Measurements from ENCODE around the gene GPR176.
"Not testable (repeated sequence)": the region's sequence is repeated elsewhere in the genome, so short reads cannot be mapped to it uniquely, and the experiment has no call there.

GPR176 gene

GRCh38 chr15:39909007-39909406, 11.1 kb downstream of the GPR176 start:
- Histone ChIP-seq H3K27me3 (ENCODE audit: control insufficient read depth, insufficient read depth, low read length) (no peaks in the 10 kb centered on the region), H3K9ac (ENCODE audit: low read length) (no peak overlapping the region), H3K9me3 (ENCODE audit: control insufficient read depth, low read depth, low read length) (no peaks in the 10 kb centered on the region), H3K36me3 (ENCODE audit: control insufficient read depth, low read depth, low read length) (peaks cover 11% of the 10 kb centered on the region), H3K4me3 (ENCODE audit: low read length) (no peak overlapping the region), H3K27ac (ENCODE audit: low read length) (no peak overlapping the region), H3K4me1 (ENCODE audit: control insufficient read depth, low read depth, low read length) (peaks cover 37% of the 10 kb centered on the region)

- peaks cover 11% of the 10 kb centered on the region for H3K36me3 ChIP-seq (ENCODE audit: control insufficient read depth, low read depth, low read length)
- no peak overlapping the region for H3K9ac ChIP-seq (ENCODE audit: low read length)
- no peak overlapping the region for H3K4me3 ChIP-seq (ENCODE audit: low read length)
- peaks cover 44% of the 10 kb centered on the region for H3K4me1 ChIP-seq (ENCODE audit: control insufficient read depth, low read depth, low read length)
- H3K27ac ChIP-seq (ENCODE audit: low read length) = no peak overlapping the region
- H3K27me3 ChIP-seq (ENCODE audit: control insufficient read depth, insufficient read depth, low read length) = no peaks in the 10 kb centered on the region
- no peaks in the 10 kb centered on the region for H3K9me3 ChIP-seq (ENCODE audit: control insufficient read depth, low read depth, low read length)
Measured at GRCh38 chr15:39908186-39908585, 11.9 kb downstream of the GPR176 start.

GRCh38 chr15:39907216-39907615, 12.8 kb downstream of the GPR176 start:
- H3K4me3 ChIP-seq (ENCODE audit: low read length) = no peak overlapping the region
- H3K9me3 ChIP-seq (ENCODE audit: control insufficient read depth, low read depth, low read length) = no peaks in the 10 kb centered on the region
- H3K27ac ChIP-seq (ENCODE audit: low read length) = no peak overlapping the region
- peaks cover 11% of the 10 kb centered on the region for H3K36me3 ChIP-seq (ENCODE audit: control insufficient read depth, low read depth, low read length)
- H3K4me1 ChIP-seq (ENCODE audit: control insufficient read depth, low read depth, low read length) = peaks cover 54% of the 10 kb centered on the region
- H3K27me3 ChIP-seq (ENCODE audit: control insufficient read depth, insufficient read depth, low read length) = no peaks in the 10 kb centered on the region
- H3K9ac ChIP-seq (ENCODE audit: low read length) = no peak overlapping the region

GRCh38 chr15:39904115-39904514, 16.0 kb downstream of the GPR176 start:
- Histone ChIP-seq H3K4me1 (ENCODE audit: control insufficient read depth, low read depth, low read length) (peaks cover 78% of the 10 kb centered on the region), H3K36me3 (ENCODE audit: control insufficient read depth, low read depth, low read length) (peaks cover 6% of the 10 kb centered on the region), H3K27ac (ENCODE audit: low read length) (no peak overlapping the region), H3K9me3 (ENCODE audit: control insufficient read depth, low read depth, low read length) (no peaks in the 10 kb centered on the region), H3K9ac (ENCODE audit: low read length) (no peak overlapping the region), H3K4me3 (ENCODE audit: low read length) (no peak overlapping the region), H3K27me3 (ENCODE audit: control insufficient read depth, insufficient read depth, low read length) (no peaks in the 10 kb centered on the region)

- Histone ChIP-seq H3K9me3 (ENCODE audit: control insufficient read depth, low read depth, low read length) (no peaks in the 10 kb centered on the region), H3K4me3 (ENCODE audit: low read length) (no peak overlapping the region), H3K27me3 (ENCODE audit: control insufficient read depth, insufficient read depth, low read length) (no peaks in the 10 kb centered on the region), H3K27ac (ENCODE audit: low read length) (no peak overlapping the region), H3K36me3 (ENCODE audit: control insufficient read depth, low read depth, low read length) (no peaks in the 10 kb centered on the region), H3K9ac (ENCODE audit: low read length) (no peak overlapping the region), H3K4me1 (ENCODE audit: control insufficient read depth, low read depth, low read length) (peaks cover 54% of the 10 kb centered on the region)
Measured at GRCh38 chr15:39898317-39898716, 21.7 kb downstream of the GPR176 start.

- H3K4me1 ChIP-seq (ENCODE audit: control insufficient read depth, low read depth, low read length) = peaks cover 46% of the 10 kb centered on the region
- no peak overlapping the region for H3K9ac ChIP-seq (ENCODE audit: low read length)
- H3K9me3 ChIP-seq (ENCODE audit: control insufficient read depth, low read depth, low read length) = no peaks in the 10 kb centered on the region
- no peaks in the 10 kb centered on the region for H3K36me3 ChIP-seq (ENCODE audit: control insufficient read depth, low read depth, low read length)
- no peak overlapping the region for H3K4me3 ChIP-seq (ENCODE audit: low read length)
- no peaks in the 10 kb centered on the region for H3K27me3 ChIP-seq (ENCODE audit: control insufficient read depth, insufficient read depth, low read length)
- no peak overlapping the region for H3K27ac ChIP-seq (ENCODE audit: low read length)
Measured at GRCh38 chr15:39896846-39897245, 23.2 kb downstream of the GPR176 start.

GRCh38 chr15:39896101-39896500, 24.0 kb downstream of the GPR176 start:
- peaks cover 40% of the 10 kb centered on the region for H3K4me1 ChIP-seq (ENCODE audit: control insufficient read depth, low read depth, low read length)
- no peaks in the 10 kb centered on the region for H3K36me3 ChIP-seq (ENCODE audit: control insufficient read depth, low read depth, low read length)
- no peaks in the 10 kb centered on the region for H3K9me3 ChIP-seq (ENCODE audit: control insufficient read depth, low read depth, low read length)
- no peak overlapping the region for H3K27ac ChIP-seq (ENCODE audit: low read length)
- no peak overlapping the region for H3K4me3 ChIP-seq (ENCODE audit: low read length)
- H3K27me3 ChIP-seq (ENCODE audit: control insufficient read depth, insufficient read depth, low read length) = no peaks in the 10 kb centered on the region
- H3K9ac ChIP-seq (ENCODE audit: low read length) = no peak overlapping the region

- not testable (repeated sequence) for H3K9ac ChIP-seq (ENCODE audit: low read length); H3K4me3 ChIP-seq (ENCODE audit: low read length); H3K27me3 ChIP-seq (ENCODE audit: control insufficient read depth, insufficient read depth, low read length); H3K9me3 ChIP-seq (ENCODE audit: control insufficient read depth, low read depth, low read length); H3K36me3 ChIP-seq (ENCODE audit: control insufficient read depth, low read depth, low read length); H3K27ac ChIP-seq (ENCODE audit: low read length)
- peaks cover 33% of the 10 kb centered on the region for H3K4me1 ChIP-seq (ENCODE audit: control insufficient read depth, low read depth, low read length)
Measured at GRCh38 chr15:39893051-39893450, 27.0 kb downstream of the GPR176 start.

GRCh38 chr15:39892418-39892817, 27.6 kb downstream of the GPR176 start:
- Histone ChIP-seq H3K27ac (ENCODE audit: low read length) (no peak overlapping the region), H3K4me3 (ENCODE audit: low read length) (no peak overlapping the region), H3K9ac (ENCODE audit: low read length) (no peak overlapping the region), H3K9me3 (ENCODE audit: control insufficient read depth, low read depth, low read length) (no peaks in the 10 kb centered on the region), H3K4me1 (ENCODE audit: control insufficient read depth, low read depth, low read length) (peaks cover 34% of the 10 kb centered on the region), H3K36me3 (ENCODE audit: control insufficient read depth, low read depth, low read length) (no peaks in the 10 kb centered on the region), H3K27me3 (ENCODE audit: control insufficient read depth, insufficient read depth, low read length) (no peaks in the 10 kb centered on the region)

- no peaks in the 10 kb centered on the region for H3K9me3 ChIP-seq (ENCODE audit: control insufficient read depth, low read depth, low read length)
- no peak overlapping the region for H3K9ac ChIP-seq (ENCODE audit: low read length)
- no peak overlapping the region for H3K4me3 ChIP-seq (ENCODE audit: low read length)
- no peak overlapping the region for H3K27ac ChIP-seq (ENCODE audit: low read length)
- H3K36me3 ChIP-seq (ENCODE audit: control insufficient read depth, low read depth, low read length) = no peaks in the 10 kb centered on the region
- no peaks in the 10 kb centered on the region for H3K27me3 ChIP-seq (ENCODE audit: control insufficient read depth, insufficient read depth, low read length)
- peaks cover 46% of the 10 kb centered on the region for H3K4me1 ChIP-seq (ENCODE audit: control insufficient read depth, low read depth, low read length)
Measured at GRCh38 chr15:39890621-39891020, 29.4 kb downstream of the GPR176 start.

- Histone ChIP-seq H3K4me3 (ENCODE audit: low read length) (no peak overlapping the region), H3K9ac (ENCODE audit: low read length) (no peak overlapping the region), H3K9me3 (ENCODE audit: control insufficient read depth, low read depth, low read length) (no peaks in the 10 kb centered on the region), H3K27ac (ENCODE audit: low read length) (peak overlapping the region; percentile 15), H3K4me1 (ENCODE audit: control insufficient read depth, low read depth, low read length) (peaks cover 57% of the 10 kb centered on the region), H3K36me3 (ENCODE audit: control insufficient read depth, low read depth, low read length) (no peaks in the 10 kb centered on the region), H3K27me3 (ENCODE audit: control insufficient read depth, insufficient read depth, low read length) (no peaks in the 10 kb centered on the region)
Measured at GRCh38 chr15:39889601-39890000, 30.5 kb downstream of the GPR176 start.

GRCh38 chr15:39888809-39889208, 31.3 kb downstream of the GPR176 start:
- peak overlapping the region; percentile 58 for H3K27ac ChIP-seq (ENCODE audit: low read length)
- H3K4me3 ChIP-seq (ENCODE audit: low read length) = no peak overlapping the region
- no peaks in the 10 kb centered on the region for H3K27me3 ChIP-seq (ENCODE audit: control insufficient read depth, insufficient read depth, low read length)
- H3K36me3 ChIP-seq (ENCODE audit: control insufficient read depth, low read depth, low read length) = no peaks in the 10 kb centered on the region
- peak overlapping the region; percentile 45 for H3K9ac ChIP-seq (ENCODE audit: low read length)
- no peaks in the 10 kb centered on the region for H3K9me3 ChIP-seq (ENCODE audit: control insufficient read depth, low read depth, low read length)
- H3K4me1 ChIP-seq (ENCODE audit: control insufficient read depth, low read depth, low read length) = peaks cover 64% of the 10 kb centered on the region

Data from iPS-18a (cell line).